Liver (tissue), 9 donors: ENCODE data around the gene SEPTIN2. TPM values are rescaled to one million over a fixed set of nuclear protein-coding genes. Genes with fewer than 3 reads are reported as not detected.

Experiments used
- DNase-seq: peaks from one replicate; pipeline ENCODE4 v3.0.0-alpha.2; 2017; ENCODE audit warnings: low spot score
- H3K27ac ChIP-seq, 2 donors: one replicate each; pipeline ENCODE4 v1.7.0; 2013; ENCODE audit warnings: inconsistent platforms in 2 of 2, low read length in 2 of 2, control low read depth in 1 of 2, low read depth in 1 of 2, mild to moderate bottlenecking in 1 of 2
- H3K27me3 ChIP-seq, 4 donors: one replicate each; pipeline versions ENCODE4 v1.6.1 to v1.7.0; 2013; ENCODE audit warnings: low read length in 3 of 4, inconsistent platforms in 1 of 4, mild to moderate bottlenecking in 1 of 4, moderate library complexity in 1 of 4; ENCODE audit not compliant: control insufficient read depth in 4 of 4, insufficient read depth in 4 of 4
- H3K36me3 ChIP-seq, 4 donors: one replicate each; pipeline versions ENCODE4 v1.6.1 to v1.7.0; 2013; ENCODE audit warnings: low read length in 3 of 4, mild to moderate bottlenecking in 3 of 4, low read depth in 1 of 4, moderate library complexity in 1 of 4; ENCODE audit not compliant: control insufficient read depth in 4 of 4, insufficient read depth in 3 of 4
- H3K4me1 ChIP-seq, 4 donors: one replicate each; pipeline versions ENCODE4 v1.6.1 to v1.7.0; 2013; ENCODE audit warnings: low read length in 3 of 4, mild to moderate bottlenecking in 3 of 4, moderate library complexity in 1 of 4; ENCODE audit not compliant: control insufficient read depth in 4 of 4, insufficient read depth in 4 of 4
- H3K4me3 ChIP-seq, 3 donors: one replicate each; pipeline versions ENCODE4 v1.6.1 to v1.7.0; 2013; ENCODE audit warnings: low read length in 3 of 3, control low read depth in 1 of 3, low read depth in 1 of 3, mild to moderate bottlenecking in 1 of 3
- H3K9ac ChIP-seq, 2 donors: one replicate each; pipeline ENCODE4 v1.7.0; 2013; ENCODE audit warnings: low read length in 2 of 2, mild to moderate bottlenecking in 2 of 2, moderate library complexity in 2 of 2, control low read depth in 1 of 2, low read depth in 1 of 2
- H3K9me3 ChIP-seq, 4 donors: one replicate each; pipeline versions ENCODE4 v1.6.1 to v1.7.0; 2013; ENCODE audit warnings: low read length in 3 of 4; ENCODE audit not compliant: control insufficient read depth in 4 of 4
- ATF3 ChIP-seq: IDR thresholded peaks from 2 replicates; pipeline ENCODE4 v1.6.1; 2016; ENCODE audit warnings: antibody characterized with exemption
- CTCF ChIP-seq: fragments of 150-350 bp; IDR thresholded peaks from 2 replicates; pipeline ENCODE4 v1.5.1; 2017; ENCODE audit warnings: improper control_type of control experiment, low read depth, low read length; ENCODE audit not compliant: missing input control
- EGR1 ChIP-seq, 2 donors: IDR thresholded peaks; 2 replicates each; pipeline ENCODE4 v1.6.1; 2016 to 2018; ENCODE audit warnings: antibody characterized with exemption in 2 of 2, low read depth in 2 of 2
- FOXA1 ChIP-seq: IDR thresholded peaks from 2 replicates; pipeline ENCODE4 v1.6.1; 2016; ENCODE audit warnings: antibody characterized with exemption
- FOXA2 ChIP-seq: IDR thresholded peaks from 2 replicates; pipeline ENCODE4 v1.6.1; 2016; ENCODE audit warnings: antibody characterized with exemption
- GABPA ChIP-seq, 2 donors: IDR thresholded peaks in 1 of 2; conservative IDR thresholded peaks in 1 of 2; 2 replicates each; pipeline ENCODE4 v1.6.1; 2016; ENCODE audit warnings: antibody characterized with exemption in 2 of 2, mild to moderate bottlenecking in 1 of 2, moderate library complexity in 1 of 2
- HNF4A ChIP-seq, 2 donors: conservative IDR thresholded peaks; 2 replicates each; pipeline ENCODE4 v1.6.1; 2016; ENCODE audit warnings: antibody characterized with exemption in 2 of 2, mild to moderate bottlenecking in 2 of 2
- HNF4G ChIP-seq: IDR thresholded peaks from 2 replicates; pipeline ENCODE4 v1.6.1; 2016; ENCODE audit warnings: antibody characterized with exemption
- JUND ChIP-seq, 2 donors: IDR thresholded peaks; 2 replicates each; pipeline ENCODE4 v1.6.1; 2016; ENCODE audit warnings: antibody characterized with exemption in 2 of 2
- NR2F2 ChIP-seq: IDR thresholded peaks from 2 replicates; pipeline ENCODE4 v1.6.1; 2016; ENCODE audit warnings: antibody characterized with exemption
- RAD21 ChIP-seq, 2 donors: IDR thresholded peaks; 2 replicates each; pipeline ENCODE4 v1.6.1; 2016; ENCODE audit warnings: antibody characterized with exemption in 2 of 2, mild to moderate bottlenecking in 2 of 2
- REST ChIP-seq: IDR thresholded peaks from 2 replicates; pipeline ENCODE4 v1.6.1; 2016; ENCODE audit warnings: antibody characterized with exemption, mild to moderate bottlenecking
- RXRA ChIP-seq, 2 donors: IDR thresholded peaks; 2 replicates each; pipeline ENCODE4 v1.6.1; 2017 to 2018; ENCODE audit warnings: antibody characterized with exemption in 2 of 2, mild to moderate bottlenecking in 1 of 2
- SP1 ChIP-seq: IDR thresholded peaks from 2 replicates; pipeline ENCODE4 v1.6.1; 2018; ENCODE audit warnings: antibody characterized with exemption, mild to moderate bottlenecking
- TAF1 ChIP-seq: conservative IDR thresholded peaks from 2 replicates; pipeline ENCODE4 v1.6.1; 2016; ENCODE audit warnings: antibody characterized with exemption, mild to moderate bottlenecking
- YY1 ChIP-seq: IDR thresholded peaks from 2 replicates; pipeline ENCODE4 v1.6.1; 2016; ENCODE audit warnings: antibody characterized with exemption, mild to moderate bottlenecking
- WGBS: extraction: QIAGEN DNeasy Blood & Tissue Kit; methylation state at CpG from one replicate; pipeline ENCODE4 v1.1.7; 2013; 5-methylcytosine and 5-hydroxymethylcytosine counted together
- polyA plus RNA-seq, 2 donors: library from polyadenylated mRNA; stranded (reverse) in 1 of 2; unstranded in 1 of 2; fragments of 200-250 nt in 1 of 2; fragments of >200 nt in 1 of 2; fragmentation: Nextera tagmentation in 1 of 2; extraction: Ambion mirVana in 1 of 2; gene quantifications; one replicate each; pipeline versions ENCODE4 v1.2.1 to v1.2.3, GENCODE V29; 2013 to 2015
- total RNA-seq, 2 donors: library from RNA; depleted of rRNA; stranded (reverse); fragments of >200 nt; gene quantifications; one replicate each; pipeline ENCODE4 v1.2.3, GENCODE V29; 2014
- donor health status: healthy.
- donor health status: healthy.
- donor health status: healthy.
- donor health status: healthy.
- donor health status: healthy.

The SEPTIN2 gene
- total and polyA plus RNA-seq, 4 donors, result 63.7 to 147 (median 96.9) TPM

GRCh38 chr2:241321886-241322285 lies 6.2 kb downstream of the SEPTIN2 start:
- peaks cover 14 to 43% (median 38%) of the 10 kb centered on the region in 4 donors for H3K4me1 ChIP-seq
- H3K27ac ChIP-seq, result no peak overlapping the region

GRCh38 chr2:241323778-241324177 lies 8.1 kb downstream of the SEPTIN2 start:
- Histone ChIP-seq H3K4me1 (peaks cover 11 to 28% (median 21%) of the 10 kb centered on the region in 4 donors), H3K9me3 (no peaks in the 10 kb centered on the region), H3K9ac (no peak overlapping the region), H3K4me3 (no peak overlapping the region), H3K27me3 (no peaks in the 10 kb centered on the region), H3K36me3 (peaks cover 3 to 10% (median 9%) of the 10 kb centered on the region in 4 donors), H3K27ac (no peak overlapping the region)
- TF ChIP-seq JUND (IDR thresholded peaks at IDR 0.05) (no peak), EGR1 (IDR thresholded peaks at IDR 0.05; ENCODE audit: low read depth in 2 of 2) (no peak), RXRA (IDR thresholded peaks at IDR 0.05) (no peak), YY1 (no peak), TAF1 (no peak), CTCF (no peak), REST (no peak), SP1 (no peak), NR2F2 (no peak)
- no peak for DNase-seq
- 83% methylated on average over 5 of the region's 5 CpGs for WGBS

More at GRCh38 chr2:241321886-241322285, 6.2 kb downstream of the SEPTIN2 start:
- Histone ChIP-seq H3K4me3 (no peak overlapping the region), H3K36me3 (peaks cover 0 to 4% (median 3%) of the 10 kb centered on the region in 4 donors), H3K9ac (no peak overlapping the region), H3K27me3 (no peaks in the 10 kb centered on the region), H3K9me3 (no peaks in the 10 kb centered on the region)
- TF ChIP-seq RXRA (IDR thresholded peaks at IDR 0.05) (peak in 1 of 2 donors; percentile 9), YY1 (no peak), FOXA1 (no peak), GABPA (IDR thresholded peaks at IDR 0.05 in 1 of 2, conservative IDR thresholded peaks at IDR 0.05 in 1 of 2) (no peak)
- no peak for DNase-seq
- 76% methylated on average over 1 of the region's 1 CpG for WGBS

GRCh38 chr2:241324775-241325174 lies 9.1 kb downstream of the SEPTIN2 start:
- Histone ChIP-seq H3K27me3 (no peaks in the 10 kb centered on the region), H3K4me1 (peaks cover 8 to 22% (median 17%) of the 10 kb centered on the region in 4 donors), H3K4me3 (no peak overlapping the region), H3K9ac (no peak overlapping the region), H3K27ac (no peak overlapping the region), H3K36me3 (peaks cover 7 to 10% (median 9%) of the 10 kb centered on the region in 4 donors), H3K9me3 (no peaks in the 10 kb centered on the region)
- no peak for DNase-seq
- TF ChIP-seq RXRA (IDR thresholded peaks at IDR 0.05) (no peak), RAD21 (IDR thresholded peaks at IDR 0.05) (no peak), FOXA2 (no peak), TAF1 (no peak), GABPA (IDR thresholded peaks at IDR 0.05 in 1 of 2, conservative IDR thresholded peaks at IDR 0.05 in 1 of 2) (no peak), YY1 (no peak), HNF4G (no peak), ATF3 (no peak), EGR1 (IDR thresholded peaks at IDR 0.05; ENCODE audit: low read depth in 2 of 2) (no peak), HNF4A (conservative IDR thresholded peaks at IDR 0.05) (no peak), CTCF (no peak)
